ENCODE results near the gene PIRT.

The PIRT gene

GRCh38 chr17:10787306-10788045, 50.4 kb downstream of the PIRT start:
- no peak for DNase-seq

GRCh38 chr17:10785295-10785694, 52.6 kb downstream of the PIRT start:
- DNase-seq: no peak

- no peak for DNase-seq
Observed at GRCh38 chr17:10779609-10780008, 58.3 kb downstream of the PIRT start.

GRCh38 chr17:10777890-10778289, 60.0 kb downstream of the PIRT start:
- DNase-seq: no peak

- no peak for DNase-seq
Observed at GRCh38 chr17:10777131-10777807, 60.6 kb downstream of the PIRT start.

- no peak for DNase-seq
Observed at GRCh38 chr17:10776381-10776780, 61.5 kb downstream of the PIRT start.

- no peak for DNase-seq
Observed at GRCh38 chr17:10775740-10776356, 62.0 kb downstream of the PIRT start.

- DNase-seq: no peak
Observed at GRCh38 chr17:10775058-10775457, 62.8 kb downstream of the PIRT start.

GRCh38 chr17:10773391-10773790, 64.5 kb downstream of the PIRT start:
- DNase-seq: no peak
